CD4-positive, alpha-beta T cell treated with Interleukin-2 at 100 ng/mL for 4 hours (primary cell): Measurements from ENCODE around the gene KRT34.
"Not testable (repeated sequence)": the region's sequence is repeated elsewhere in the genome, so short reads cannot be mapped to it uniquely, and the experiment has no call there.

Source experiments
- DNase-seq: peaks from one replicate; pipeline ENCODE4 v3.0.0-alpha.2; 2020; ENCODE audit warnings: low spot score

KRT34 gene

GRCh38 chr17:41381943-41382342 lies at the start of gene KRT34:
Gene KRT34 (minus strand): TSS chr17:41382306. CDS start chr17:41382246, 60 bp downstream.
- DNase-seq: not testable (repeated sequence)

- not testable (repeated sequence) for DNase-seq
Observed at GRCh38 chr17:41430376-41430775, 48.3 kb upstream of the KRT34 start.

DNA sequence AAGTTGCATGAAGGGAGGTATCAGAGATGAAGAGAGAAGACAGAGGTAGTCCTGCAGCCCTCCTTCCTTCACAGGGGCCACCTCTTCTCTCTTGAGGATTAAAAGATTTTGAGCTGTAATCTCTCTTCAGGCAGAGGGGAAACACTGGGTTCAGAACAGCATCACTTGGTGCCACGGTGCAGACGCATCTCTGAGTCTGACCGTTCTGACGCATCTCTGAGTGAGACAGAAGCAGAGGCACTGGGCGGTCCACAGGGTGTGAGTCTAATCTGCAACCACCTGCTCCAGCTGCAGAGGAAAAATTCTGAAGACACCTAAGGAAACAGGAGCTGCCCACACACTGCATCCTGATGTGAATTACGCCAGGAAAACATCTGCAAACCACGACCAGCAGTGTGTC lies 47.6 kb upstream of the KRT34 start:
- DNase-seq: no peak

DNA sequence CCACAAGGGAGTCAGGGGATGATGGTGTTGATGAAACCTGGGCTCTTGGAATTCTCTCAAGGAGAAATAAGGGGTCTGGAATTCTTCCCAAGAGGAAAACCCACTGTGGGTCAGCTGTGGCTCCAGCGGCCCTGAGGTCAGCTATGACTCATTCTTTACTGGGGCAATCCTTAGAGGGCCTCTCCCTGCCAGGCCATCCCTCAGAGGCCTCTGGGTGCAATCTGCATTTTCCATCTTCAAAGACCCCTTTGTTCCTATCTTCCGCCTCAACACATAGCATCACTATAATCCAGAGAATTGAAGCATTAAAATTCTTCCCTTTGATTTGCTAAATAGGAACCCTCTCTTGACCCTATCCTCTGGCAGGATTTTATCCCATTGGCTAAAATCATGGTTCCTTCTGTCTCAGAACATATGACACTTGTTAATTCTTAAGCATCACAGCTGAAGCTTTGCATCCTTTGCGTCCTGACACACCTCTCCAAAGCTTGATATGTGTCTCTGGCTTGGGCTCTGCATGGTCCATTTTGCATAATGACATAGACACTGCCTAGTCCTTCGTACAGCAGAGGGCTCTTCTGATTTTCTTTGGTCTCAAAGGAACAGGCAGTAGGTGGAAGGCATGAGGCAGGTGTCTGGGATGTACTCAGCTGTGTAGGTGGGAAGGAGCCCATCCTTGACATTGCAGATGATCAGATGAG lies 46.6 kb upstream of the KRT34 start:
- no peak for DNase-seq

- DNase-seq: no peak
Observed at GRCh38 chr17:41424111-41424635, 42.1 kb upstream of the KRT34 start, which contains the start of gene KRT37. Gene KRT37 (minus strand): TSS chr17:41424585. CDS start chr17:41424523, 62 bp downstream.

GRCh38 chr17:41422586-41422985 lies 40.5 kb upstream of the KRT34 start:
- DNase-seq: not testable (repeated sequence)

GRCh38 chr17:41421617-41422016 lies 39.5 kb upstream of the KRT34 start:
- no peak for DNase-seq

GRCh38 chr17:41421116-41421515 lies 39.0 kb upstream of the KRT34 start:
- DNase-seq: no peak

GRCh38 chr17:41420134-41420533 lies 38.0 kb upstream of the KRT34 start:
- no peak for DNase-seq

- no peak for DNase-seq
Observed at GRCh38 chr17:41419716-41420115, 37.6 kb upstream of the KRT34 start.

DNA sequence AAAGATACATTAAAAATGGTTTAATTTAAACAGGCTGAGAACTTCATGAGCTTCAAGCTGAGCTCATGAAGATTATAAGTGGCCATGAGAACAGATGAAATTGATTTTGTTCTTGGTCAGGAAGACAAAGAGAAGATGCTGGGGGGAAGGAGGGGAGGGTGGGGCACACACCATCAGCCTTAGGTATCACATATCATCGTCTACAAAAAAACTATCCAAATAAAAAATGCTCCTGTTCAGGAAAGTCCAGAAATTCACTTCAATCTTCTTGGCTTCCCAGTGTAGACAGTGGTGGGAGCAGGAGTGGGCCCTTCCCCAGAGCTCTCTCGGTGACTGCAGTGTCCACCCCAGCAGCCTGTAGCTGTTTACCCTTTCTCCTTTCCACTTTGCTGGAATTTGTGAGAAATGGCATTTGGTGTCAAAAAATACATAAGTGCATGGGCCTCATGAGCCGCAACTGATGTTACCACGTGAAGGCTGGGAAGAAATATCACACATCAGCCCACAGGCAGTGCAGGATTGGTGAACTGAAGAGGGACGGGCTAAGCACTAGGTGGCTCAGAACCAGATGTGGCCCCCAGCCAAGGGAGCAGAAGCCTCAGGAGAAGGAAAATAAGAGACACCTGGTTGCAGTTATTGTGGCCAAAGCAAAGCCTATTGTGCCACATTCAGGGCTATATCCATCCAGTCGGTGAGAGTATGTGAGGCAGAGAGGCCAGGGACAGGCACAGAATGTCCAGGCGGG lies 36.2 kb upstream of the KRT34 start:
- DNase-seq: no peak

GRCh38 chr17:41417576-41418015 lies 35.5 kb upstream of the KRT34 start:
- DNase-seq: no peak

- no peak for DNase-seq
Observed at GRCh38 chr17:41417127-41417526, 35.0 kb upstream of the KRT34 start.

- DNase-seq: no peak
Observed at GRCh38 chr17:41416479-41416878, 34.4 kb upstream of the KRT34 start.

GRCh38 chr17:41415833-41416335 lies 33.8 kb upstream of the KRT34 start:
- DNase-seq: no peak

GRCh38 chr17:41415411-41415810 lies 33.3 kb upstream of the KRT34 start:
- DNase-seq: no peak

- no peak for DNase-seq
Observed at GRCh38 chr17:41413982-41414381, 31.9 kb upstream of the KRT34 start.

GRCh38 chr17:41413353-41413957 lies 31.3 kb upstream of the KRT34 start:
- no peak for DNase-seq

GRCh38 chr17:41411072-41411840 lies 29.1 kb upstream of the KRT34 start:
- no peak for DNase-seq

GRCh38 chr17:41407226-41407625 lies 25.1 kb upstream of the KRT34 start:
- DNase-seq: no peak

DNA sequence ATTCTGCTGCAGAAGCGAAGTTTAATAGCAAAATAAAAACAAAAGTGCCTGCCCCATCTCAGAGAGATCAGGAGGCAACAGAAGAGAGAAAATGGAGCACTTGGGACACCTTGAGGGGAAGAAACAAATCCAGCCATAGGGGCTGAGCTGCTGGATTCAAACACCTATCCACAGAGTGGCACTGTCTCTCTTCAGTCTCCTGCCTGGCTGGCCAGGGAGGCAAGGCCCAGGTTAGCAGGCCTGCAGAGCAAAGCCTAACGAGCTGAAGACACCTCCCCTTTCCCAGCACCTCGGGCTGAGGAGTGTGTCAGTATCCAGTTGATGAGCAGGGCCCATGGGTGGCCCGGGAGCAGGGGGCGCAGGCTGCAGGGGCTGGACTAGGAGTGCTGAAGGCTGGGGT lies 24.1 kb upstream of the KRT34 start:
- no peak for DNase-seq
